ENCODE measurements around the gene SNAI3.
"Not testable (repeated sequence)": the region's sequence is repeated elsewhere in the genome, so short reads cannot be mapped to it uniquely, and the experiment has no call there.

SNAI3 gene

DNA sequence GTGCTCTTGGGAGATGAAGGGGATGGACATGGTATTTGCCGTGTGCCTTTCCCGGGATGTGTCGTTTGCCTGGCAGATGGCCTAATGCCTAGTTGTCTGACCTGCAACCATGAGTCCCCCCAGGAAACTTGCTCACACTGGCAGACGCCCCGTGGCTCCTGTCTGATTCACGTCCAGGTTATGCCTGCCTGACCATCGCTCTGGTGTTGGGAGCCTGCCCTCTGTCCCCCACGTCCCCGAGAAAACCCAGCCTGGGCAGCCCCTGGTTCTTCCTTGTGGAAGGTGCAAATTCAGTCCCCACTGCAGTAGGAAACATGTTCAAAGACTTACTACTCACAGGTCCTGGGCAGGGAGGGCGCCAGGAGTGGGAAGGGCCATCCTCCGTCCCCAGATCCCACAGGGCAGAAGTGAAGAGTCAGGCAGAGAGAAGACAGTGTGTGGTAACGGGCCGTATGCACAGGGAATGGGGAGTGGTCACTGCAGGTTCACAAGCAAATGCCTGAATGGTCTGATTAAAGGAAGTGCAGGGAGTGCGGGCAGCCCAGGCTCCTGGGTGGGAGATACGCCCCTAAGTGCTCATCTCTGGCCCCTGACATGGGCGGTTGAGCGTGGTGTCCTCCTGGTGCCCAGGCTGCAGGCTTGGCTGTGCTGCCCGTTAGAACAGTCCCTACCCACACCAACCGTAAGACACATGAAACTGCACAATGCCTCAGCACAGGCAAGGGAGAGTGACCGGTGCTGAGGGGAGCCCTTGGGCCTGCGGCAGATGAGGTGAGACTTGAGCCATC lies 4.2 kb upstream of the SNAI3 start:
- DNase-seq, result no peak

GRCh38 chr16:88688013-88688778 lies 1.9 kb upstream of the SNAI3 start:
- DNase-seq, result no peak

DNA sequence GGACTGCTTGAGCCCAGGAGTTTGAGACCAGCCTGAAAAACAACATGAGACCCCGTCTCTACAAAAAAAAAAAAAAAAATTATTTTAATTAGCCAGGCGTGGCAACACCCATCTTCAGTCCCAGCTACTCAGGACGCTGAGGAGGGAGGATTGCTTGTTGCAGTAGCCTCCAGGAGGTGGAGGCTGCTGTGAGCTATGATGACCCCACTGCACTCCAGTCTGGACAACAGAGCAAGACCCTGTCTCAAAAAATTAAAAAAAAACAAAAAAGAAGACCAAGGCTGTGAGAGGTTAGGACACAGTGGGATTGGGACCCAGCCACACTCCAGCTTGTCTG lies 1.3 kb upstream of the SNAI3 start:
- DNase-seq, result no peak

DNA sequence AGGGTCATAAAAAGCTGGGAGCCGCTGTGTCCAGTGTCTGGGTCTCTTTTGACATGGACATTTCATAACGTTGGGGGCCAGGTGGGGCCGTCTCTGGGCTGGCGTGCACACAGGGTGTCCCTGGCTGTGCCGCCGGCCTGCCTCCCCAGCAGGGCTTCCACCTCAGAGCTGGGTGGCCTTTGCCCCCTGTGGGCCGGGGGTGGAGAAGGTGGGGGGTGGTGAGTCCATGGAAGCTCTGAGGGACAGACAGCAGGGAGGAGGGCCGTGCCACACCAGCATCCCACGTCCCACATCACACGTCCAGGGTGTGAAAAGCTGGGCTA lies 908 bp upstream of the SNAI3 start:
- no peak for DNase-seq

GRCh38 chr16:88686062-88686438 lies 257 bp downstream of the SNAI3 start:
- DNase-seq, result no peak

DNA sequence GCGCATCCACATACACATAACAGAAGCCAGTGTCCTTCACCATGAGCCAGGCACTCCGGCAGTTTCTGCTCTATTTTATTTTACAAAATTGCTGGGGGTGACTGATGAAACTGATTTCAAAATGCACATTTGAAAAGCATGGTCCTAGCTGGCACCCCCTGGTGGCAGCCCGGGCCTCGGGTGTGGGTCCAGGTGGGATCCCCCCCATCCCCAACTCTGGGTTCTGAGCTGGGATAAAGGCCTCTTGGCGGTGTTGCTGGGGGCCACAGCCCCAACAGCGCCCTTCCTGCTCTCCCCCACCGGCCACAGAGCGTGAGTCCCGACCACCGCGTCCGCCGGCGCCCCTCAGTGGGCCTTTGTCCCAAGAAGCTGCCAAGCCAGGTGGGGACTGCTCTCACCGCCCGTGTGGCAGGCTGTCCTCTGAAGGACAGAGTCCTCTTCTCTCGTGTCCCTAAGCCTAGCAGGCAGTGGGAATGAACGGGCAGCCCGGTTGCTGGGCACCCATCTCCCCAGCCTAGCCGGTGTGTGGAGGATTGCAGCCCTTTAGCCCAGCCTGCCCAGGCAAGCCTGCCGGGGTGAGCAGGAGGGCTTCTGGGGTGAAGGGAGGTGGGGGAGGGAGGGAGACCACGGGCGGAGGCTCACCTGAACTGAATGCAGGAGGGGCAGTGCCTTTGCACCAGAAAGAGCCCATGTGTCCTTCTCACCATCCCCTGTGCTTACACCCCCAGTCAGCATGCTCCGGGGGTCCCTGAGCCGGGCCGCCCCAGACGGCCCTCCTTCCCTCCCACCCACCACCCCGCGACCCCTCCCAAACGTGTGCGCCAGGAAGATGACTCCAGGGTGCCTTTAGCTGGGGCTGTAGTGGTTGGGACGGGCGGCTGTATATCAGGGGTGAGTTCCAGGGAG lies 898 bp downstream of the SNAI3 start:
- peak; percentile 53 for DNase-seq

DNA sequence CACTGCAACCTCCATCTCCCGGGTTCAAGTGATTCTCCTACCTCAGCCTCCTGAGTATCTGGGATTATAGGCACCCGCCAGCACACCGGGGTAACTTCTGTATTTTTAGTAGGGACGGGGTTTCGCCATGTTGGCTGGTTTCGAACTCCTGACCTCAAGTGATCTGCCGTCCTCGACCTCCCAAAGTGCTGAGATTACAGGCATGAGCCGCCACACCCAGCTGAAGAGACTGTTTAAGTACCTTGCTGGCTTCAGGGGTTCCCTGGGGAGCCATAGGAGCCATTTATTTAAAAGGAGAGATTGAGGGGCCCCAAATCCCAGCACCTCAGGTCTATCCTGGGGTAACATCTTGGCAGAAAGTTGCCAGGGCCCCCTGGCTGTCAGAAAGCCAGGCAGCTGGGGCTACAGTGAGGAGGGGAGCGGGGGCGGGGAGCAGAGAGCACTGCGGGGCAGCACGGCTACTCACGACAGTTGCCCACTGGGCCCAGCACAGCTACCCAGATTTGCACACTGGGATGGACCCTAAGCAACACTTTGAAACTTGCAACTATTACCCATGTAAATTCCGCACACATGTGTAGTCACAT lies 1.6 kb downstream of the SNAI3 start:
- no peak for DNase-seq

- DNase-seq, result peak; percentile 80
Measured at GRCh38 chr16:88681709-88682451, 4.4 kb downstream of the SNAI3 start.

DNA sequence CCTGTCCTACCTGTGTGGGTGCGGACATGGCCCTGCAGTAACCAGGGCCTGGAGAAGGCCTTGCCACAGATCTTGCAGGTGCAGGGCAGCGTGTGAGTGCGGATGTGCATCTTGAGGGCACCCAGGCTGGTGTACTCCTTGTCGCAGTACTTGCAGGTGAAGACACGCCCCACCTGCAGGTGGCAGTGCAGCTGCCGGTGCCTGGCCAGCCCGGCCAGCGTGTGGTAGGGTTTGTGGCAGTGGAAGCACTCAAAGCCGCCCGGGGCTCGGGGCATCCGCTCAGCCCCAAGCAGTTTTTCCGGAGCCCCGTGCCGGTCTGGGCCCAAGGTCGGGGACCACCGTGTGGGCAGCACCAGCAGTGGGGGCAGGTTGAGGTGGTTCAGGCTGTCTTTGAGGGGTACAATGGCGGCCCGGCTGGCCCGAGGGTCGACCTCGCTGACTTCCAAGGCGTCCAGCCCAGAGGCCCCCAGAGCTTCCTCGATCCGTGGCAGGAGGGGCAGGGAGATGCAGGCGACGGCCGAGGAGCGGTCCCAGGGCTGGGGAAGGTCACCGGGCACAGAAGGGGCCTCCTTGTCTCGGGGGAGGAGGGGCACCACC lies 5.1 kb downstream of the SNAI3 start:
- DNase-seq, result peak; percentile 74

GRCh38 chr16:88680554-88681083 lies 5.7 kb downstream of the SNAI3 start:
- no peak for DNase-seq

DNA sequence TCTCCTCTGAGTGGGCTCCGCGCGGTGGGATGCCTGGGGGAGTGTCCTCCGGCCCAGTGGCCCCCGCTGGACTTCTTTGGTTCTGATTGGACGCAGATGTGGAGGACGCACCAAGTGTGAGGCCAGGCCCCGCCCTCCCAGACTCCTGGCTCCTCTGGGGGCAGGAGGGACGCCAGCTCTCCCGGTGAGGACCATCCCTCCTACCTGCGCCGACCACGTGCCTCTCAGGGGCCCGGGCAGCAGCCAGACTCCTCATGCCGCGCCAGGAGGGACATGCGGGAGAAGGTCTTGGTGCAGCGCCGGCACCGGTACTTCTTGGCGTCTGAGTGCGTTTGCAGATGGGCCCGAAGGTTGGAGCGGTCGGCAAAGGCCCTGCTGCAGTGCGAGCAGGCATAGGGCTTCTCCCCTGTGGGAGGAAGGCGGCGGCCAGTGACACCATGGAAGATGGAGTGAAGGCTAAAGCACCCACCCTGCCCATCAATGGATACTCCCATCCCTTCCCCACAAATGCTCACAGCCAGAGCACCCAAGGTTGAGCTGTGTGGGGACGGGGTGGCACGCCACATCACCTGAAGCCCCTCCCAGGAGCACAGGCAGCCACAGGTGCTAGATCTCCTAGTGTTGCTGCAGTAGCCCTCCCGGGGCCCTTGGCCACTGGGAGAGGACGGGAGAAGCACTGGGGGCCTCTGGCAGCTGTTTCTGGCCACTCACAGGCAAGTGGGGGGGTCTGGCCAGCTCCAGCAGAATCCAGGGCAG lies 7.9 kb downstream of the SNAI3 start:
- no peak for DNase-seq

DNA sequence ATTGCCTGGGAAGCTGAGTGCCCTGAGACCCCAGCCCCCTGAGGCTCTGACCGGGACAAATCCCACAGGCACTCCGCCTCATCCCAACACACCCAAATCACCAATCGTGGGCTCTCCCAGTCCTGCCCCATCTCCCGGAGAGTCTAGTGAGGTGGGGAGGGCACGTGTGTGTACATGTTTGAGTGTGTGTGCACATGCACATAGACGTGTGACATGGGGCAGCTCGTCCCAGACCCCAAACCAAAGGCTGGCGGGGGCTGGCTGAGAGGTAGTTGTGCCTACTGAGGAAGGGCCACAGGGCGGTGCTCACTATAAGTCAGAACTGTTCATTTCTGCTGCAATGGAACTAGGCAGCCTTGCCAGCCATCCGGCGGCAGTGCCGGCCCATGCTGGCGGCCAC lies 8.6 kb downstream of the SNAI3 start:
- DNase-seq, result no peak

- no peak for DNase-seq
Measured at GRCh38 chr16:88676502-88677242, 9.6 kb downstream of the SNAI3 start.

GRCh38 chr16:88673716-88674379 lies 12.5 kb downstream of the SNAI3 start:
- no peak for DNase-seq

DNA sequence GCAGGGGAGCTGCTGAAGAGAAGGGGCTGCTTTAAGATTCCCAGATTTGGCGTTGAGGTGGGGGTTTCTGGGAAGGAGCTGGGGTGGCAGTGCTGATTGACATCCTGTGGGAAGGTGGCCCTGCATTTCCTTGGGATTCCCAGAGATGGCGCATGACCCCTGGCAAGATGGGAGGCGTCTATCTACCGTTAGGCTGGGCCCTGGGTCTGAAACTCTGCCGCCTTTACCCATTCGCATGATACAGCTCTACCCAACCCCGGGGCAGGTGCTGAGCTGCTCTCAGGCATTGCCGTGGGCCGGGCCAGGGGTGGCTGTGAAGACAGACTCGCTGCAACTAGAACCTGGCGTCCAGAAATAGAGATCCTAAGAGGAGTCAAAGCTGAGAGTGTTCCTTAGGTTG lies 13.5 kb downstream of the SNAI3 start:
- DNase-seq, result no peak

DNA sequence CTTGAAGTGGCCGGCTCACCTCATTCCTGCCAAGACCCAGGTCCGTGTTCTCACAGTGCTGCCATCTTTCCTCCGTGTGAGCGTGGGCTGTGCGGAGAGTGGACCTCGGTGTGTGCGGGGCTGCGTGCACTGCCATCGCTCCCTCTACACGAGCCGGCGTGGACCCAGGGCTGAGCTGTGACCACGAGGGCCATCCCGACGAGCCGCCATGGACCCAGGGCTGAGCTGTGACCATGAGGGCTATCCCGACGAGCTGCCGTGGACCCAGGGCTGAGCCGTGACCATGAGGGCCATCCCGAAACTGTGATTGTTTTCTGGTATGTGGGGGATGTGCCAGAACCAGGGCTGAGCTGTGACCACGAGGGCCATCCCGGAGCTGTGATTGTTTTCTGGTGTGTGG lies 14.5 kb downstream of the SNAI3 start:
- no peak for DNase-seq

DNA sequence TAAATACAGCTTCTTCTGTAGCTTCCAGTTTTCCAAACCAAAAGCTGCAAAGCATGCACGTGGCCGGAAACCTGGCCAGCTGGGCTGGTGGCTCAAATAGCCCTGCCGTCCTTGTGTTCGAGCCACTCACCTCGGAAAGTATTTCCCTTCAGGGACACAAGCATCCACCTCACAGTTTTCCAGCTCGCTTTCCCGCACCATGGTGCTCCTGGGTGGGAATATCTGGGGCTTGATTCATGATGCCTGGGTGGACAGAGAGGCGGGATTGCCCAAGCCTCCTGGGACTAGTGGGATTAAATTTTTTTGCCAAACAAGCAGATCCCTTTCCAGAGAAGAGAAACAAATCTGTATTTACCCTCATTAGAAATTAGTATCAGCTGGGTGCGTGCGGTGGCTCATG lies 16.3 kb downstream of the SNAI3 start:
- DNase-seq, result no peak

DNA sequence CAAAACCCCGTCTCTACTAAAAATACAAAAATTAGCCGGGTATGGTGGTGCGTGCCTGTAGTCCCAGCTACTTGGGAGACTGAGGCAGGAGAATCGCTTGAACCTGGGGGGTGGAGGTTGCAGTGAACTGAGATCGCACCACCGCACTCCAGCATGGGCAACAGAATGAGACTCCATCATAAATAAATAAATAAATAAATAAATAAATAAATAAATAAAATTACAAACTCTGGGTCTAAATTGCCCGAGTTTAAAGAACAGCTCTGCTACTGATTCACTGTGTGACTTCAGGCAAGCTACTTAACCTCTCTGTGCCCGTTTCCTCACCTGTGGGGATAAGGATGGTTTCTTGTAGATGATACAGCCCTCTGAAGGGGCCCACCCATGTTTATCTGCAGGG lies 16.8 kb downstream of the SNAI3 start:
- not testable (repeated sequence) for DNase-seq

GRCh38 chr16:88667461-88667860 lies 18.8 kb downstream of the SNAI3 start:
- DNase-seq, result no peak

DNA sequence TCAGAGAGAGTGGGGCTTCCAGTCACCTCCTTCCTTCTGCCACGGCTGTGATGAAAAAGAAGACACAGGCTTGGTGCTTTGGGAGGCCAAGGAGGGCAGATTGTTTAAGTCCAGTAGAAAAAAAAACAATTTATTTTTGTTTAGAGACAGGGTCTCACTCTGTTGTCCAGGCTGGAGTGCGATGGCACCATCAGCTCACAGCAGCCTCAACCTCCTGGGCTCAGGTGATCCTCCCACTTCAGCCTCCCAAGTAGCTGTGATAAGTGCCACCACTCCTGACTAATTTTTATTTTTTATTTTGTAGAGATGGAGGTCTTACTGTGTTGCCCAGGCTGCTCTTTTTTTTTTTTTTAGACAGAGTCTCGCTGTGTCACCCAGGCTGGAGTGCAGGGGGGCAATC lies 20.7 kb downstream of the SNAI3 start:
- DNase-seq, result no peak
